Chondrocyte (in vitro differentiated cells): Measurements from ENCODE around the gene PHLDA2. TPM values are rescaled to one million over a fixed set of nuclear protein-coding genes. Genes with fewer than 3 reads are reported as not detected.
A peak's percentile ranks its signal among the peaks of the same experiment; 100 is the strongest.
"Not testable (repeated sequence)": the region's sequence is repeated elsewhere in the genome, so short reads cannot be mapped to it uniquely, and the experiment has no call there.

Source experiments
- DNase-seq: peaks from one replicate; pipeline ENCODE4 v3.0.0; 2021; ENCODE audit warnings: mixed read lengths, low spot score
- H3K27ac Mint-ChIP-seq: one replicate; pipeline ENCODE4 v1.8.0; 2021; ENCODE audit warnings: mild to moderate bottlenecking, moderate library complexity, mixed read lengths; ENCODE audit not compliant: unreplicated experiment
- H3K27me3 Mint-ChIP-seq: 2 replicates; pipeline ENCODE4 v1.8.0; 2021; ENCODE audit warnings: low read depth, mixed read lengths
- H3K36me3 Mint-ChIP-seq: 2 replicates; pipeline ENCODE4 v1.8.0; 2021; ENCODE audit warnings: low read depth, mixed read lengths
- H3K4me1 Mint-ChIP-seq: 2 replicates; pipeline ENCODE4 v1.8.0; 2021; ENCODE audit warnings: low read depth, mild to moderate bottlenecking, mixed read lengths
- H3K4me3 Mint-ChIP-seq: one replicate; pipeline ENCODE4 v1.8.0; 2021; ENCODE audit warnings: mild to moderate bottlenecking, moderate library complexity, mixed read lengths; ENCODE audit not compliant: unreplicated experiment
- H3K9me3 Mint-ChIP-seq: 2 replicates; pipeline ENCODE4 v1.8.0; 2021; ENCODE audit warnings: low read depth, mixed read lengths
- CTCF ChIP-seq: fragments of 200-600 bp; sonication (generic); IDR thresholded peaks from 2 replicates; pipeline ENCODE4 v1.5.0; 2021; ENCODE audit warnings: antibody characterized with exemption, mild to moderate bottlenecking, moderate library complexity
- total RNA-seq: library from RNA; stranded (reverse); gene quantifications from 3 replicates; pipeline ENCODE4 v1.2.1, GENCODE V29; 2021

The PHLDA2 gene
- total RNA-seq, 1 donor from 2014 or later: 64.4 TPM

GRCh38 chr11:2911785-2912391 lies 17.3 kb downstream of the PHLDA2 start:
- H3K4me3 Mint-ChIP-seq: no peak overlapping the region
- no peaks in the 10 kb centered on the region for H3K27me3 Mint-ChIP-seq

GRCh38 chr11:2911088-2911784 lies 18.0 kb downstream of the PHLDA2 start:
- H3K27ac Mint-ChIP-seq: no peak overlapping the region
- peaks cover 2% of the 10 kb centered on the region for H3K9me3 Mint-ChIP-seq
- no peaks in the 10 kb centered on the region for H3K36me3 Mint-ChIP-seq
- no peak for TF ChIP-seq CTCF
- peaks cover 29% of the 10 kb centered on the region for H3K4me1 Mint-ChIP-seq
- H3K27me3 Mint-ChIP-seq: no peaks in the 10 kb centered on the region
- H3K4me3 Mint-ChIP-seq: no peak overlapping the region
- no peak for DNase-seq

More at GRCh38 chr11:2911785-2912391, 17.3 kb downstream of the PHLDA2 start:
- H3K4me1 Mint-ChIP-seq: peaks cover 29% of the 10 kb centered on the region
- peak overlapping the region; percentile 11 for H3K27ac Mint-ChIP-seq
- no peak for DNase-seq
- no peak for TF ChIP-seq CTCF
- H3K36me3 Mint-ChIP-seq: no peaks in the 10 kb centered on the region
- H3K9me3 Mint-ChIP-seq: peaks cover 2% of the 10 kb centered on the region

- H3K36me3 Mint-ChIP-seq: peaks cover 2% of the 10 kb centered on the region
- no peak for DNase-seq
- no peak overlapping the region for H3K27ac Mint-ChIP-seq
- H3K27me3 Mint-ChIP-seq: no peaks in the 10 kb centered on the region
- peaks cover 29% of the 10 kb centered on the region for H3K4me1 Mint-ChIP-seq
- no peak overlapping the region for H3K4me3 Mint-ChIP-seq
- TF ChIP-seq CTCF: no peak
- peaks cover 5% of the 10 kb centered on the region for H3K9me3 Mint-ChIP-seq
Observed at GRCh38 chr11:2910401-2910955, 18.7 kb downstream of the PHLDA2 start.

- peaks cover 23% of the 10 kb centered on the region for H3K4me1 Mint-ChIP-seq
- no peak for DNase-seq
- no peaks in the 10 kb centered on the region for H3K27me3 Mint-ChIP-seq
- no peak for TF ChIP-seq CTCF
- H3K27ac Mint-ChIP-seq: no peak overlapping the region
- peaks cover 8% of the 10 kb centered on the region for H3K36me3 Mint-ChIP-seq
- H3K4me3 Mint-ChIP-seq: no peak overlapping the region
- H3K9me3 Mint-ChIP-seq: peaks cover 9% of the 10 kb centered on the region
Observed at GRCh38 chr11:2909133-2909902, 19.9 kb downstream of the PHLDA2 start.

GRCh38 chr11:2908130-2908529 lies 21.1 kb downstream of the PHLDA2 start:
- no peak overlapping the region for H3K27ac Mint-ChIP-seq
- no peak for DNase-seq
- no peak for TF ChIP-seq CTCF
- peaks cover 17% of the 10 kb centered on the region for H3K4me1 Mint-ChIP-seq
- H3K27me3 Mint-ChIP-seq: no peaks in the 10 kb centered on the region
- H3K36me3 Mint-ChIP-seq: peaks cover 8% of the 10 kb centered on the region
- no peak overlapping the region for H3K4me3 Mint-ChIP-seq
- H3K9me3 Mint-ChIP-seq: peaks cover 9% of the 10 kb centered on the region

- H3K27me3 Mint-ChIP-seq, H3K27ac Mint-ChIP-seq, H3K9me3 Mint-ChIP-seq, H3K36me3 Mint-ChIP-seq, DNase-seq, H3K4me1 Mint-ChIP-seq, H3K4me3 Mint-ChIP-seq: not testable (repeated sequence)
Observed at GRCh38 chr11:2905299-2905698, 23.9 kb downstream of the PHLDA2 start.
